Gastroesophageal sphincter (tissue), 4 donors: ENCODE data around the gene B3GNT9. TPM values are rescaled to one million over a fixed set of nuclear protein-coding genes. Genes with fewer than 3 reads are reported as not detected.
A peak's percentile ranks its signal among the peaks of the same experiment; 100 is the strongest.

ENCODE experiments used
- ATAC-seq: fragments of 150-250 bp; one replicate; pipeline ENCODE4 v1.9.1; 2016; ENCODE audit warnings: mild to moderate bottlenecking, moderate library complexity
- H3K27ac ChIP-seq, 4 donors: fragments of 200-600 bp; sonication (generic) in 3 of 4; 1 replicate in 3 of 4; 2 replicates in 1 of 4; pipeline ENCODE4 v1.5.1; 2016 to 2019
- H3K27me3 ChIP-seq: fragments of 200-600 bp; sonication (generic); one replicate; pipeline ENCODE4 v1.5.1; 2019
- H3K36me3 ChIP-seq, 2 donors: fragments of 200-600 bp; sonication (generic); one replicate each; pipeline ENCODE4 v1.5.1; 2019; ENCODE audit warnings: control low read depth in 1 of 2
- H3K4me1 ChIP-seq, 3 donors: fragments of 200-600 bp; sonication (generic); 1 replicate in 2 of 3; 2 replicates in 1 of 3; pipeline ENCODE4 v1.5.1; 2016 to 2019; ENCODE audit warnings: control low read depth in 2 of 3
- H3K4me3 ChIP-seq, 2 donors: fragments of 200-600 bp; sonication (generic); one replicate each; pipeline ENCODE4 v1.5.1; 2019; ENCODE audit warnings: mild to moderate bottlenecking in 1 of 2, moderate library complexity in 1 of 2
- H3K9me3 ChIP-seq, 3 donors: fragments of 200-600 bp; sonication (generic); one replicate each; pipeline ENCODE4 v1.5.1; 2017 to 2019; ENCODE audit warnings: control low read depth in 2 of 3
- EP300 ChIP-seq: sonication (generic); formaldehyde crosslinking; IDR thresholded peaks from one replicate; pipeline ENCODE4 v1.6.1; 2017; ENCODE audit warnings: antibody characterized with exemption, mild to moderate bottlenecking
- POLR2A ChIP-seq, 2 donors: fragments of 450-650 bp; IDR thresholded peaks; one replicate each; pipeline ENCODE4 v1.6.1; 2017; ENCODE audit warnings: antibody characterized with exemption in 2 of 2, mild to moderate bottlenecking in 2 of 2, moderate library complexity in 1 of 2
- POLR2AphosphoS5 ChIP-seq: sonication (generic); formaldehyde crosslinking; IDR thresholded peaks from one replicate; pipeline ENCODE4 v1.6.1; 2017; ENCODE audit warnings: antibody characterized with exemption
- WGBS, 2 donors: methylation state at CpG; one replicate each; pipeline ENCODE4 v1.1.5; 2018; ENCODE audit warnings: low coverage in 1 of 2; 5-methylcytosine and 5-hydroxymethylcytosine counted together
- total RNA-seq, 4 donors: library from RNA; depleted of rRNA; stranded (reverse); fragments of >200 nt; gene quantifications; one replicate each; pipeline ENCODE4 v1.1.0, GENCODE V29; 2016
- TF ChIP-seq, protein P1 (sequence below), 4 experiments: fragments of 200-600 bp in 2 of 4; fragments of 450-650 bp in 2 of 4; sonication (generic) in 1 of 4; IDR thresholded peaks; one replicate each; pipeline ENCODE4 v1.5.1; 2017 to 2019; ENCODE audit warnings: antibody characterized with exemption in 4 of 4, mild to moderate bottlenecking in 2 of 4, moderate library complexity in 2 of 4

The B3GNT9 gene
- total RNA-seq, 4 donors from 2014 or later = 16.3 to 33.6 (median 23.1) TPM

DNA sequence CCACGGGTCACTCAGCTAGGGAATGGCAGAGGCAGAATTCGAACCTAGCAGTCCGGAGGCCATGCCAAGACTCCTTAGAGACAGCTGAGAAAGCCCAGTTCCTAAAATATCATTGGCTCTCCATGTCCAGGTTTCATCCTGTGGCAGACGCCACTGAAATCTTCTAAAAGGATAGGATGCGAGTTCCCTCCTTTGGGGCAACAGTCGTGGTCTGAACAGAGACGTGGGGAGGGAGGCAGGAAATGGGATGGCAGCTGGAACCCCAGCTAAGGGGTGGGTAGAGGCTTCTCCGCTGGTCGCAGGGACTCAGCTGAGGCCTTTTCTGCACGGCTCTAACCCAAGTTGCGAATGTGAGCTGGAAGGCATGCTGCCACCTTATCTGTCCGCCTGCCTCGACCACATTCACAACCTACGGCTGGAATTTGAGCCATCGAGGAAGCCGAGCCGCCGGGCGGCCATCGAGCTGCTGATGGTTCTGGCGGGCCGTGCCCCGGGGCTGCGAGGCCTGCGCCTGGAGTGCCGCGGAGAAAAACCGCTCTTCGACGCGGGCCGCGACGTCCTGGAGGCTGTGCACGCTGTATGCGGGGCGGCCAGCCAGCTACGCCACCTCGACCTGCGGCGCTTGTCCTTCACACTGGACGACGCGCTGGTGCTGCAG is 11.8 kb upstream of the B3GNT9 start:
- peak overlapping the region; percentile 21 to 58 for H3K4me3 ChIP-seq
- WGBS, 2 donors = 30 to 39% methylated on average over 3 to 4 of the region's 44 CpGs
- peaks cover 38% of the 10 kb centered on the region for H3K27me3 ChIP-seq
- ATAC-seq = no peak
- H3K4me1 ChIP-seq = peaks cover 0 to 92% (median 37%) of the 10 kb centered on the region in 3 donors
- peaks cover 0 to 13% of the 10 kb centered on the region in 2 donors for H3K36me3 ChIP-seq
- no peaks in the 10 kb centered on the region for H3K9me3 ChIP-seq
- TF ChIP-seq EP300 (no peak), POLR2A (IDR thresholded peaks at IDR 0.05) (no peak)
- H3K27ac ChIP-seq = peak overlapping the region; percentile 78 to 97 (median 90)

DNA sequence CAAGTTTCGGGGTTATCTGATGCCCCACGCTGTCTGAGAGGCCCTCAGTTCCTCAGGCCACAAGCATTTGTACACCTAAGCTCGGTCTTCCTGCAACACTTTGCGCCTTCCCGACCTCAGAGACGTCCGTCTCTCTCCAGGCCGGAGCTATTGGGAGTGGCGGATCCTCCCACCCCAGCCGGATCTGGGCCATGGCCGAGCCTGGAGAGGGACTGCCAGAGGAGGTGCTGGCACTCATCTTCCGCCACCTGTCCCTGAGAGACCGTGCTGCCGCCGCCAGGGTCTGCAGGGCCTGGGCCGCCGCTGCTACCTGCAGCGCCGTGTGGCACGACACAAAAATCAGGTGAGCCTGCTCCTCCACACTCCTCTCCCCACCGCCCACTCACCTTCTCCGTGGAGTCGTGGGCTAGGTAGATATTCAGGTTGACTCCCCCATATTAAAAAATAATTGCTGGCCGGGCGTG is 10.8 kb upstream of the B3GNT9 start:
- peak overlapping the region in 1 of 2 donors; percentile 95 for H3K4me3 ChIP-seq
- no peak for ATAC-seq
- TF ChIP-seq POLR2AphosphoS5 = no peak
- peaks cover 38% of the 10 kb centered on the region for H3K27me3 ChIP-seq
- H3K36me3 ChIP-seq = peaks cover 0 to 3% of the 10 kb centered on the region in 2 donors
- 10 to 36% methylated on average over 4 to 9 of the region's 25 CpGs for WGBS, 2 donors
- H3K27ac ChIP-seq = peak overlapping the region in 3 of 4 donors; percentile 46 to 97 (median 86)
- peaks cover 0 to 82% (median 37%) of the 10 kb centered on the region in 3 donors for H3K4me1 ChIP-seq
- no peaks in the 10 kb centered on the region for H3K9me3 ChIP-seq

DNA sequence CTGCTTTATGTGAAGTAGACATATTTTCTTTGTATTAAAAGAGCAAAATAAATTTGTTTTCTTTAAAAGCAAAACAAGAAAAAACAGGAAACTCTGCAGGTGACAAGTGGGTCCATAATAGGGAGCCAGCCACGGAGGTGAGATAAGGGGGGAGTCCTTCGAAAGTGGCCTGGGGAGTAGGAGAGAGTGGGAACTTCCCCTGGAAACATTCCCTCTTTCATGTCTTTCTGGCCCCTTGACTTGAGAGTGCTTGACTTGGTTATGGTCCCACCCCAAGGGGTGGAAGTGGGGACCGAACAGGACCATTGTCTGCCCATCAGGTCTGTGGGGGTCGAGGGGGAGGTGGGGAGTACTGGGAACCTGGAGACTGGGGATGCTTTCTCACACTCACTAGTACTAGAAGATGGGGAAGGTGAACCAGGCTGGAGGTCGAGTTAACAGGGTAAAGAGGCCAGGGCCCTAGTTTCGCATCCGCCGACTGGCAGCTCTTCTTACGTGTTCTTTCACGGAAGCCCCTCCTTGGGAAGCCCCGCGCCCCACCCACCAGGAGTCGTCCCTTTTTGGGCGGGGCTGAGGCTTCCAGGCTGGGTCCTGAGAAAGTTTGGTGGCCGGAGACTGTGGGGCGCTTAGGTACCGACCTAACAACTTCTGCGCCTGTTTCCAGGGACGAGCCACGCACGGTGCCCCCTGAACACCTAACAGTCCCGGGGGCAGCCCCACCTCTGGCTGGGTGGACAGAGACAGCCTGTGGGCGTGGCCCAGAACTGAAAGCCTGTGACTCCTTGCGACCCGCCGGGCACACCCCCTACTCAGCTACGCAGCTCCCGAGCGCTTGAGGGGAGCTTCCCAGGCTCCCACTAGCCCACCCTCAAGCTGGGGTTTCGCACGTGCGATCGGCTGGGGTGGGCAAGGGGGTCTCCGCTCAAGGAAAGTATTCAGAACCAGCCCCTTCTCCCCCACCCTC is 8.1 kb upstream of the B3GNT9 start:
- H3K4me3 ChIP-seq = peak overlapping the region; percentile 83 to 95
- H3K27ac ChIP-seq = peak overlapping the region in 3 of 4 donors; percentile 86 to 97 (median 87)
- peaks cover 0 to 72% (median 35%) of the 10 kb centered on the region in 3 donors for H3K4me1 ChIP-seq
- no peaks in the 10 kb centered on the region for H3K9me3 ChIP-seq
- no peaks in the 10 kb centered on the region for H3K36me3 ChIP-seq
- WGBS, 2 donors = 14 to 30% methylated on average over 6 to 7 of the region's 34 CpGs
- peaks cover 19% of the 10 kb centered on the region for H3K27me3 ChIP-seq
- ATAC-seq = no peak
- no peak for TF ChIP-seq EP300
- TF ChIP-seq POLR2AphosphoS5 = no peak
- TF ChIP-seq POLR2A (IDR thresholded peaks at IDR 0.05) = no peak
- TF ChIP-seq, protein P1, sequence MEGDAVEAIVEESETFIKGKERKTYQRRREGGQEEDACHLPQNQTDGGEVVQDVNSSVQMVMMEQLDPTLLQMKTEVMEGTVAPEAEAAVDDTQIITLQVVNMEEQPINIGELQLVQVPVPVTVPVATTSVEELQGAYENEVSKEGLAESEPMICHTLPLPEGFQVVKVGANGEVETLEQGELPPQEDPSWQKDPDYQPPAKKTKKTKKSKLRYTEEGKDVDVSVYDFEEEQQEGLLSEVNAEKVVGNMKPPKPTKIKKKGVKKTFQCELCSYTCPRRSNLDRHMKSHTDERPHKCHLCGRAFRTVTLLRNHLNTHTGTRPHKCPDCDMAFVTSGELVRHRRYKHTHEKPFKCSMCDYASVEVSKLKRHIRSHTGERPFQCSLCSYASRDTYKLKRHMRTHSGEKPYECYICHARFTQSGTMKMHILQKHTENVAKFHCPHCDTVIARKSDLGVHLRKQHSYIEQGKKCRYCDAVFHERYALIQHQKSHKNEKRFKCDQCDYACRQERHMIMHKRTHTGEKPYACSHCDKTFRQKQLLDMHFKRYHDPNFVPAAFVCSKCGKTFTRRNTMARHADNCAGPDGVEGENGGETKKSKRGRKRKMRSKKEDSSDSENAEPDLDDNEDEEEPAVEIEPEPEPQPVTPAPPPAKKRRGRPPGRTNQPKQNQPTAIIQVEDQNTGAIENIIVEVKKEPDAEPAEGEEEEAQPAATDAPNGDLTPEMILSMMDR (IDR thresholded peaks at IDR 0.05) = no peak

DNA sequence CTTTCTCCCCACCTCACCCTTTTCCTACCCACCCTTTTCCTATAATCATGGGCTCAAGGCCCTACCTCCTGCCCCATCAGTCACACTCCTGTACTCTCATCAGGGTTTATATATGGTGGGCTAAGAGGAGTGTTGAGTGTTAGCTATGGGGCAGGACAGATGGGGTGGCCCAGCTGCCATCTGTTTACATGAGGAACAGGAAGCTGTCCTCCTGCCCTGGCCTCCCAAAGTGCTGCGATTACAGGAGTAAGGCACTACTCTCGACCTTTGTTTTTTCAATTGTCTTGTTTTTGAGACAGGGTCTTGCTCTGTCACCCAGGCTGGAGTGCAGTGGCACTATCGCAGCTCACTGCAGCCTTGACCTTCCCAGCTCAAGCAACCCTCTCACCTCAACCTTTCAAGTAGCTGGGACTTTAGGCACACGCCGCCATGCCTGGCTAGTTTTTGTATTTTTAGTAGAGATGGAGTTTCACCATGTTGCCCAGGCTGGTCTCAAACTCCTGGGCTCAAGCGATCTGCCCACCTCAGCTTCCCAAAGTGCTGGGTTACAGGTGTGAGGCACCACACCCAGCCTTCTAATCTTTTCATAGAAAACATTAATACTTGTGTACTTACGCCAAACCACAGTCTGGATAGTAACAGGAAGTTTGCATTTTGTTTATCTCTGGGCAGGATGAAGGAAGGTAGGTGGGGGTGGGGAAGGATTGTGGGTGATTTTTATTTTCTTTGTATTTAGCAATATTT is 7.3 kb upstream of the B3GNT9 start:
- no peak for ATAC-seq
- Histone ChIP-seq H3K36me3 (no peaks in the 10 kb centered on the region), H3K4me3 (no peak overlapping the region), H3K9me3 (no peaks in the 10 kb centered on the region), H3K27me3 (peaks cover 11% of the 10 kb centered on the region), H3K4me1 (peaks cover 0 to 64% (median 28%) of the 10 kb centered on the region in 3 donors), H3K27ac (no peak overlapping the region)
- 82 to 86% methylated on average over 2 to 6 of the region's 7 CpGs for WGBS, 2 donors
- TF ChIP-seq POLR2AphosphoS5 (no peak), EP300 (no peak)

DNA sequence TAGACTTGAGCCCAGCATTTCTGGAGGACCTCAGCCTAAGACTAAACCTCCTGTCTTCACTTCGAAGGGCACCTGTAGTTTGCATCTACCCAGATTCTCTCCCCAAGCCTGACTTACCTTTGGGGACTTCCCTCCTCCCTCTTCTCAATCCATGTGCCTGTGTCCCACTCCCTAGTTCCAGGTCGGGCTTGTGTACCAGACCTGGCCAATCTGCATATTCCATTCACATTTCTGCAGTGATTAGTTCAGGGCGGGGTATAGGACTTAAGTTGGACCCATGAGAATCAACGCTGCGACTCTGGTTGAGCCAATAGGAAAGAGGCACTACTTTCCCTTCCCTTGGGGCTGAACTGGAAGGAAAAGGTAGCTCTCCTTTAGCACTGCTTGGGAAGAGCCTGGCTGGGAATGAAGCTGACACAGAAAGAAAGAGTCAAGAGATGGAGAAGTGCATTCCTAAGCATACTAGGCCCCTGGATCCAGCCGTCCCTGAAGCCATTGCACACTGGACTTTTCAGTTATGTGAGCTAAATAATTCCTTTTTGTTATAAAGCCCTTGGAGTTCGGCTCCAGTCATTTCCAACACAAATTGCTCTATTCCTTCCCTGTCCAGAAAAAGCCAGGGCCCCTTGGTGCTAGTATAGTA is 6.4 kb upstream of the B3GNT9 start:
- peaks cover 0 to 55% (median 22%) of the 10 kb centered on the region in 3 donors for H3K4me1 ChIP-seq
- no peaks in the 10 kb centered on the region for H3K36me3 ChIP-seq
- peaks cover 2% of the 10 kb centered on the region for H3K27me3 ChIP-seq
- H3K4me3 ChIP-seq = no peak overlapping the region
- ATAC-seq = no peak
- H3K27ac ChIP-seq = no peak overlapping the region
- TF ChIP-seq POLR2AphosphoS5 = no peak
- no peaks in the 10 kb centered on the region for H3K9me3 ChIP-seq
- WGBS, 2 donors = 50 to 51% methylated on average over 5 to 6 of the region's 7 CpGs

DNA sequence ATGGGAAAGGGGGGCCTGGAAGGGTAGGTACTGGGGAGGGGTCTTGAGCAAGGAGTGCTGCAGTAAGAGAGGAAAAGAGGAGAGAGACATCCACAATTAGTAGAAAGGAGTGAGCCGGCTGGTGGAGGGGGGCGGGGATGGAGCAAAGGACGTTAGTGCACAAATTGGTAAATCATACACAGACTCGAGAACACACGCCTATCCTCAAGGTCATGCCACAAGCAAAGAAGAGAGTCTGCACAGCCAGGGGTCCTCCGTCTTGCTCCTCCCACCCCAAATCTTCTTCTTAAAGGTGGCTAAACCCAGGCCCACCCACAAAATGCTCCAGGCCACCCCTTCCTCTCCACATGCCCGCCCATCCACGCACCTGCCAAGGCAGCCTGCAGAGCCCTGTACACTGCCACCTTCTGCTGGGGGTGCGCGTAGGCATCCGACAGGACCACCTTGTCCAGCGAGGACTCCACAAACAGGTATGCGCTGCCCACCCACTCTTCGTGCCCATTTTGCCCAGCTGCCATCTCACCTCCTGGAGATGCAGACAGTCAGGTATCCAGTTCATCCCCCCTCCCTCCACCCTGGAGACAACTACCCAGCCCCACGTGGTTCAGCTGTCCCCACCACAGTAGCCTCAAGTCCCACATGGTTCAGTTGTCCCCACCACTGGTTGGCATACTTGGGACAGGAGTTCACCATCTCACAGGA is 5.5 kb upstream of the B3GNT9 start:
- no peaks in the 10 kb centered on the region for H3K27me3 ChIP-seq
- no peak overlapping the region for H3K27ac ChIP-seq
- no peaks in the 10 kb centered on the region for H3K36me3 ChIP-seq
- WGBS, 2 donors = 50 to 72% methylated on average over 4 of the region's 15 CpGs
- no peak overlapping the region for H3K4me3 ChIP-seq
- no peaks in the 10 kb centered on the region for H3K9me3 ChIP-seq
- no peak for ATAC-seq
- TF ChIP-seq EP300 = no peak
- TF ChIP-seq, protein P1 (IDR thresholded peaks at IDR 0.05) = no peak
- TF ChIP-seq POLR2AphosphoS5 = no peak
- TF ChIP-seq POLR2A (IDR thresholded peaks at IDR 0.05) = no peak
- peaks cover 0 to 51% (median 19%) of the 10 kb centered on the region in 3 donors for H3K4me1 ChIP-seq
